Stimulated activated CD4-positive, alpha-beta T cell treated with anti-CD3 and anti-CD28 coated beads, Interleukin-2, amount 100 ng/mL, for 4 hours (primary cell): Measurements from ENCODE around the gene NKX2-2.

Experiments
- DNase-seq: peaks from one replicate; pipeline ENCODE4 v3.0.0-alpha.2; 2020; ENCODE audit warnings: low read depth

Gene NKX2-2

GRCh38 chr20:21521596-21522480 is 8.0 kb upstream of the NKX2-2 start:
- DNase-seq, result no peak

GRCh38 chr20:21520702-21521595 is 7.1 kb upstream of the NKX2-2 start:
- DNase-seq, result no peak

- DNase-seq, result no peak
Measured at GRCh38 chr20:21519136-21519584, 5.3 kb upstream of the NKX2-2 start.

- no peak for DNase-seq
Measured at GRCh38 chr20:21518292-21518991, 4.6 kb upstream of the NKX2-2 start.

- DNase-seq, result no peak
Measured at GRCh38 chr20:21517566-21518277, 3.9 kb upstream of the NKX2-2 start.

GRCh38 chr20:21516861-21517565 is 3.1 kb upstream of the NKX2-2 start:
- no peak for DNase-seq

GRCh38 chr20:21516180-21516567 is 2.3 kb upstream of the NKX2-2 start:
- DNase-seq, result no peak

GRCh38 chr20:21515300-21516179 is 1.7 kb upstream of the NKX2-2 start:
- DNase-seq, result no peak

GRCh38 chr20:21514553-21515251 is 838 bp upstream of the NKX2-2 start:
- DNase-seq, result no peak

GRCh38 chr20:21513181-21513663 is 642 bp downstream of the NKX2-2 start:
- DNase-seq, result no peak

- DNase-seq, result no peak
Measured at GRCh38 chr20:21512634-21513180, 1.2 kb downstream of the NKX2-2 start.

- DNase-seq, result no peak
Measured at GRCh38 chr20:21511850-21512633, 1.8 kb downstream of the NKX2-2 start.

GRCh38 chr20:21511485-21511849 is 2.4 kb downstream of the NKX2-2 start:
- no peak for DNase-seq

GRCh38 chr20:21510414-21511384 is 3.2 kb downstream of the NKX2-2 start:
- DNase-seq, result no peak

- DNase-seq, result no peak
Measured at GRCh38 chr20:21509597-21510371, 4.1 kb downstream of the NKX2-2 start.

- no peak for DNase-seq
Measured at GRCh38 chr20:21509079-21509596, 4.7 kb downstream of the NKX2-2 start.
